DOHH2 (cell line): Measurements from ENCODE around the gene GPC1.

Source experiments
- CTCF ChIP-seq: fragments of 200-600 bp; sonication (generic); IDR thresholded peaks from one replicate; pipeline ENCODE4 v1.5.1; 2014; ENCODE audit warnings: antibody characterized with exemption, mild to moderate bottlenecking, low read depth, low read length; ENCODE audit not compliant: poor library complexity, severe bottlenecking
- EZH2phosphoT487 ChIP-seq: fragments of 200-600 bp; sonication (generic); IDR thresholded peaks from 2 replicates; pipeline ENCODE4 v1.6.1; 2017; ENCODE audit warnings: borderline replicate concordance, mild to moderate bottlenecking, antibody characterized with exemption, low read length, moderate library complexity, mixed read lengths

DNA sequence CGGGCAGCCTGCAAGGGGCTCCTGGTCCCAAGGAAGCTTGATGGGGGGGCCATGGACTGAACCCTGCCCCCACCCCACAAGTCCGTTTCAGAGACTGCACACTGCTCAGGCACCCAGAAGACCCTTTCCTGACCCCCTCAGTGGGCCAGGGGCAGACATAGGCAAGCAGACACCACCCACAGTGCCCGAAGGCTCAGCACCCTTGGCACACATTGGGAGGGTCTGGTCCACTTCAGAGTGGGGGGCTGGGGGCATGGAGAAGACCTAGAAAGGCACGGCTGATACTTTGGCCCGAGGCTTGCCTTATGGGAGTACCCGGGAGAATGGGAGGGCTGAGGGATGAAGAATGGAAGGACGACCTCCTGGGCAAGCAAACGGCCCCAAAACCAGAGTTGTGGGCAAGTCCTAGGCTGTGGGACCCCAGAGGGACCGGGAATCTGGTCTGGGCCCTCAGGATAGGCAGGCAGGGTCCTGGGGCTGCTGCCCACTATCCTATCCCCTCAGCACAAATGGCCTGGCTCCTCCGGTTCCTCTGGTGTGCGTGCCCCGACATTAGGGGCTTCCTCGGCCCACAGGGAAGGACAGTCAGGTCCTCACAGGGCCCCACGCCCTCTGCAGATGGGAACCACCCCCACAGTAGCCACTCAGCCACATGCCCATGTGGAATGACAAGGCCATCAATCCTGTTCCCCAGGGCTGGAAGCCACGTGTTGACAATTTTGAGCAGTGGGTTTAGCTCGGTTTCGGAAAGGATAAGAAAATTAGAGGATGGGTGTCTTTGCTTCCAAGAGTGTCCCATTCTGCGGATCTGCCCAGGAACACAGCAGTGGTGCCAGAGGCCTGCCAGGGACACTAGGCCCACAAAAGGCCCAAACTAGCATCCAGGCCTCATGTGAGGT, 15.0 kb upstream of the GPC1 start:
- no peak for TF ChIP-seq CTCF
- TF ChIP-seq EZH2phosphoT487: no peak
